IMR-90 (cell line): Measurements from ENCODE around the gene ZNF750.

Experiments
- CTCF ChIP-seq: conservative IDR thresholded peaks from 2 replicates; pipeline ENCODE4 v1.5.1; 2012; ENCODE audit warnings: mild to moderate bottlenecking, low read depth, low read length, improper control_type of control experiment
- RAD21 ChIP-seq: IDR thresholded peaks from 2 replicates; pipeline ENCODE4 v1.6.1; 2012; ENCODE audit warnings: low read length, improper control_type of control experiment
- SMC3 ChIP-seq: fragments of 150-350 bp; IDR thresholded peaks from 2 replicates; pipeline ENCODE4 v1.6.1; 2016; ENCODE audit warnings: low read depth, mild to moderate bottlenecking, antibody characterized with exemption, low read length, moderate library complexity

DNA sequence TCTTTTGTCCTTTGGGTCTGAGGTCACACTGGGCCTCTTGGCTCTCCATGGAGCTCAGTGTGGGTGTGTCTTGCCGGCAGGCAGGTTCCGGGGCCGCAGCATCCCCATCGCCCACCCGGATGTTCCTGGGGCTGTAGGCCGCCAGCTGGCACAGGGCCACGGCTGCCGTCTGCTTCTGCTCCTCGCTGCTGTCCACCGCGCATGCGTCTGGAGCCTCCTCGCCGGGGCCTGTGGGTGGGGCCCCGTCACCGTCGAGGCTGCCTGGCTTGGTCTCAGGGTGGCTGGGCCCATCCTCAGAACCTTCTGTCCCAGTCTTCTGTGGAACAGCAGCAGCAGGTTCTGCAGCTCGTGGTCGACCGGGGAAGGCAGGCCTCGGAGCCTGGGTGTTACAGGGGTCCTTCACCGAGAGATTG, 9.6 kb downstream of the ZNF750 start:
- no peak for TF ChIP-seq CTCF
- no peak for TF ChIP-seq RAD21
- TF ChIP-seq SMC3: no peak
